Uterus (tissue), 2 donors: ENCODE data around the gene ZNF394.

Experiments
- CTCF ChIP-seq, 4 experiments: fragments of 200-600 bp in 2 of 4; fragments of 450-650 bp in 2 of 4; sonication (generic) in 2 of 4; IDR thresholded peaks; one replicate each; pipeline ENCODE4 v1.5.1; 2016 to 2019; ENCODE audit warnings: antibody characterized with exemption in 4 of 4, mild to moderate bottlenecking in 2 of 4, moderate library complexity in 1 of 4
- POLR2A ChIP-seq, 2 donors: fragments of 450-650 bp; IDR thresholded peaks; one replicate each; pipeline ENCODE4 v1.6.1; 2016; ENCODE audit warnings: antibody characterized with exemption in 2 of 2, mild to moderate bottlenecking in 1 of 2, moderate library complexity in 1 of 2

GRCh38 chr7:99476107-99476506, 24.0 kb downstream of the ZNF394 start:
- TF ChIP-seq CTCF (IDR thresholded peaks at IDR 0.05) (no peak), POLR2A (IDR thresholded peaks at IDR 0.05) (no peak)
